Neutrophil (primary cell): ENCODE measurements around the gene DECR2.
"Not testable (repeated sequence)": the region's sequence is repeated elsewhere in the genome, so short reads cannot be mapped to it uniquely, and the experiment has no call there.

Experiments used
- H3K27ac ChIP-seq: fragments of 200-600 bp; sonication (generic); 2 replicates; pipeline ENCODE4 v1.5.1; 2016; ENCODE audit warnings: mild to moderate bottlenecking, moderate library complexity
- H3K27me3 ChIP-seq: fragments of 200-600 bp; sonication (generic); 2 replicates; pipeline ENCODE4 v1.6.0; 2016; ENCODE audit warnings: mild to moderate bottlenecking
- H3K36me3 ChIP-seq: fragments of 200-600 bp; sonication (generic); 2 replicates; pipeline ENCODE4 v1.5.1; 2017
- H3K4me1 ChIP-seq, 2 experiments: fragments of 200-600 bp in 1 of 2; sonication (generic) in 1 of 2; 1 replicate in 1 of 2; 2 replicates in 1 of 2; pipeline versions ENCODE4 v1.5.1 to v1.6.1; 2013 to 2016; ENCODE audit warnings: low read depth in 1 of 2, low read length in 1 of 2, mild to moderate bottlenecking in 1 of 2, moderate library complexity in 1 of 2; ENCODE audit not compliant: control insufficient read depth in 1 of 2, insufficient read depth in 1 of 2
- H3K4me3 ChIP-seq, 2 experiments: fragments of 200-600 bp in 1 of 2; sonication (generic) in 1 of 2; 1 replicate in 1 of 2; 2 replicates in 1 of 2; pipeline ENCODE4 v1.5.1; 2013 to 2016; ENCODE audit warnings: low read depth in 1 of 2, low read length in 1 of 2, mild to moderate bottlenecking in 1 of 2, moderate library complexity in 1 of 2
- H3K9me3 ChIP-seq: fragments of 200-600 bp; sonication (generic); 2 replicates; pipeline ENCODE4 v1.5.1; 2016
- CTCF ChIP-seq: fragments of 200-600 bp; sonication (generic); IDR thresholded peaks from 2 replicates; pipeline ENCODE4 v1.5.1; 2016; ENCODE audit warnings: antibody characterized with exemption

Gene DECR2

DNA sequence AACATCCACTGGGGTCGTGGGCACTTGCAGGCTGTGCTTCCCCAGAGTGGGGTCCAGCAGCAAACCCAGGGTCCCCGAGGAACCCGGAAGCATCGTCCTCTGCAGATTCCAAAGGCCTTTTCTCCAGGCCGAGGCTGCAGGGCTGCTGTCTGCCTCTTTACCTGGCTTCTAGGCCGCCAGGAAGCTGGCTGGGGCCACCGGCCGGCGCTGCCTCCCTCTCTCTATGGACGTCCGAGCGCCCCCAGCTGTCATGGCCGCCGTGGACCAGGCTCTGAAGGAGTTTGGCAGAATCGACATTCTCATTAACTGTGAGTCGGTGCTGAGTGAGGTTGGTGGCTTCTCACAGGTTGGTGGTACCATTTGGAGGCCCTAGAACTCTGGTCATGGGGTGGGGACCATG lies 5.6 kb downstream of the DECR2 start:
- no peak for TF ChIP-seq CTCF
- Histone ChIP-seq H3K27me3 (no peaks in the 10 kb centered on the region), H3K9me3 (no peaks in the 10 kb centered on the region), H3K36me3 (no peaks in the 10 kb centered on the region), H3K4me1 (peaks cover under 1 to 2% of the 10 kb centered on the region in 2 experiments), H3K4me3 (no peak overlapping the region), H3K27ac (no peak overlapping the region)

DNA sequence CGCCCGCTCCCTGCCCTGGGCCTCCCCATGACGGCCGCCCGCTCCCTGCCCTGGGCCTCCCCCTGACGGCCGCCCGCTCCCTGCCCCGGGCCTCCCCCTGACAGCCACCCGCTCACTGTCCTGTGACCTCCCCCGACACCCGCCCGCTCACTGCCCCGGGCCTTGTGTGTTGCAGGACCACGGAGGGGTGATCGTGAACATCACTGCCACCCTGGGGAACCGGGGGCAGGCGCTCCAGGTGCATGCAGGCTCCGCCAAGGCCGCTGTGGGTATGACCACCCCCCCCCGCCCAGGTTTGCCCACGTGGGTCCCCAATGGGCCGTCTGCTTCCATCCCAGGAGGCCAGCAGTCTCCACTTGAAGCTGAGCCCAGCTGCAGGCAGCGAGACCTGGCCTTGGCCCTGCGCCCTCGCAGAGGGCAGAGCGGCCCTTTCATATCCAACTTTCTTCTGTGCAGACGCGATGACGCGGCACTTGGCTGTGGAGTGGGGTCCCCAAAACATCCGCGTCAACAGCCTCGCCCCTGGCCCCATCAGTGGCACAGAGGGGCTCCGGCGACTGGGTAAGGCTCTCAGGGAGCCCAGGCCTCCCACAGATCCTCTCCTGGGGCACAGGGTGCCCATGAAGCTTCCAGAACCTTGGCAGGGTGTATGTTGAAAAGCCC lies 9.0 kb downstream of the DECR2 start:
- Histone ChIP-seq H3K27me3 (no peaks in the 10 kb centered on the region), H3K27ac (no peak overlapping the region), H3K36me3 (no peaks in the 10 kb centered on the region), H3K4me1 (no peaks in the 10 kb centered on the region), H3K4me3 (no peak overlapping the region), H3K9me3 (no peaks in the 10 kb centered on the region)
- no peak for TF ChIP-seq CTCF

DNA sequence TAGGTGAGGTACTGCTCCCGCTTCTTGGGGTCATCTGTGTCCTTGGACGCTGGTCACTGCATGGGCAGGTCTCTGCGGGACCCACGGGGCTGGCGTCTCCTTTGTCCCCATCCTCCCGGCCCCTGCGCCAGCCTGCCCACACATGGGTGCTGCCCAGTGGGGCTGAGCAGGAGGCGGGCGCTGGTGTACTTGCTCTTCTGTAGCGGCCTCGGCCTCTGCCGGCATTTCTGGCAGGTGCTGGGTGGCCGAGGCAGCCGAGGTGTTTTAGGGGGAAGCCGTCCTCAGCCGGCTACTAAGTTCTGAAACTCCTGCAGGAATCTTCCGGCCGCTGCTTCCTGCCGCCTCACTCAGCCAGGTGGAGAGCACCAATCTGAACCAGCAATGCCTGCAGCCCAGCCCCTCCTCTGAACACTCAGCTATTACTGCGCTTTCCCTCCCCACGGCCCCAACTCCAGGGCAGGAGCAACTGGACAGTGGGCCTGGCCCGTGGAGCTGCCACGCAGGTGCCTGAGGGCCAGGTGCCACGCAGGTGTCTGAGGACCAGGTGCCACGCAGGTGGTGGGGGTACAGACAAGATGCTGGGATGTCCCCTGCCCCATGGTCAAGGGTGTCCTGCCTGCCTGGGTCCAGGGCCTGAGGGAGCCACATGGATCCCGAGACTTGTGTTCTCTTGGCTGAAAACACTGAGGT lies 10.0 kb downstream of the DECR2 start:
- Histone ChIP-seq H3K36me3 (no peaks in the 10 kb centered on the region), H3K4me1 (no peaks in the 10 kb centered on the region), H3K9me3 (no peaks in the 10 kb centered on the region), H3K27me3 (no peaks in the 10 kb centered on the region), H3K27ac (no peak overlapping the region), H3K4me3 (no peak overlapping the region)
- no peak for TF ChIP-seq CTCF

- Histone ChIP-seq H3K4me3 (no peak overlapping the region), H3K36me3 (no peaks in the 10 kb centered on the region), H3K27ac (no peak overlapping the region), H3K4me1 (no peaks in the 10 kb centered on the region), H3K27me3 (no peaks in the 10 kb centered on the region), H3K9me3 (no peaks in the 10 kb centered on the region)
- TF ChIP-seq CTCF: no peak
Measured at GRCh38 chr16:414395-415169, 12.9 kb downstream of the DECR2 start.

- not testable (repeated sequence) for H3K27ac ChIP-seq, H3K36me3 ChIP-seq, H3K9me3 ChIP-seq, H3K4me1 ChIP-seq, H3K27me3 ChIP-seq, H3K4me3 ChIP-seq
Measured at GRCh38 chr16:415170-415498, 13.4 kb downstream of the DECR2 start.

GRCh38 chr16:422179-422578 lies 20.5 kb downstream of the DECR2 start:
- H3K9me3 ChIP-seq, H3K36me3 ChIP-seq, H3K4me3 ChIP-seq, H3K27ac ChIP-seq: not testable (repeated sequence)
- Histone ChIP-seq H3K27me3 (peaks cover 28% of the 10 kb centered on the region), H3K4me1 (peaks cover 19 to 24% of the 10 kb centered on the region in 2 experiments)
